Measurements from ENCODE around the gene SIX1.

The SIX1 gene

DNA sequence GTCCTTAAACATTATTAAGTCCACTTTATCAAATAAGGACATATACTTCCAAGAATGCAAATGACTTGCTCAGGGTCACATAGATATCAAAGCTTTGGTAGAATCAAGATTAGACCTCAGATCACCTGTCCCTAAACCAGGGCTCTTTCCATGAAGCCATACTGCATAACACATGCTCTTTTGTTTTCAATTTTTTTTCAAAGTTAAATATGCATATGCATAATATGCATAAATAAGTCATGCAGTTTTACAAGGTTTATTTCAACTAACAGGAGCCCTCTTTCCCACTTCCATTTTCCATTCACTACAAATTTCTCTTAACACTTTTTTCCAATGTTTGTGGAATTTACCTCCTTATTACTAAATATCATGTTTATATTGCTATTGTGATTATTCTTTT is 53.1 kb downstream of the SIX1 start:
- DNase-seq (ENCODE audit: extremely low read depth in 1 of 2, low read depth in 1 of 2), result no peak

DNA sequence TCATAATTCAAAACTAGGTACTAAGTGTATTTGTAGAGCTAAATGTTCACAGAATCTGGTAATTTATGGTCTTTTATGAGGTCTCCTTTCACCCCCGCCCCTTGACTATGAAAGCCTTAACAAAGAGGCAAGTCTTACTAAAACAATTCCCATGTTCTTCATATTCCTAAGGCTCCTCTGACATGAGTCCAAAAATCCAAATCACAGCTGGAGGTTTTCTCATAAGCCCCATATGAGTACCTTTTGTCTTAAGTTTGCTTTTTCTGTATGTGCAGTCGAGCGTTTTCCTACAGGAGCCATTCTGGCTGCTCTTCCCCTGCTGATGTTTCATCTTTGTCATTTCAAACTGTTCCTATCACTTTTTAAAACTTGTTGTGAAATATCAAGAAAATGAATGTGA is 55.2 kb downstream of the SIX1 start:
- no peak for DNase-seq (ENCODE audit: extremely low read depth in 1 of 2, low read depth in 1 of 2)

Measured in stimulated activated CD8-positive, alpha-beta memory T cell treated with anti-CD3 and anti-CD28 coated beads, Interleukin-7, amount 100 ng/mL, for 48 hours (primary cell).